Suppressor macrophage (primary cell): ENCODE measurements around the gene FRMD4A.

ENCODE experiments used
- DNase-seq, 4 experiments: peaks; one replicate each; pipeline ENCODE4 v3.0.0-alpha.2; 2020 to 2022

Gene FRMD4A

DNA sequence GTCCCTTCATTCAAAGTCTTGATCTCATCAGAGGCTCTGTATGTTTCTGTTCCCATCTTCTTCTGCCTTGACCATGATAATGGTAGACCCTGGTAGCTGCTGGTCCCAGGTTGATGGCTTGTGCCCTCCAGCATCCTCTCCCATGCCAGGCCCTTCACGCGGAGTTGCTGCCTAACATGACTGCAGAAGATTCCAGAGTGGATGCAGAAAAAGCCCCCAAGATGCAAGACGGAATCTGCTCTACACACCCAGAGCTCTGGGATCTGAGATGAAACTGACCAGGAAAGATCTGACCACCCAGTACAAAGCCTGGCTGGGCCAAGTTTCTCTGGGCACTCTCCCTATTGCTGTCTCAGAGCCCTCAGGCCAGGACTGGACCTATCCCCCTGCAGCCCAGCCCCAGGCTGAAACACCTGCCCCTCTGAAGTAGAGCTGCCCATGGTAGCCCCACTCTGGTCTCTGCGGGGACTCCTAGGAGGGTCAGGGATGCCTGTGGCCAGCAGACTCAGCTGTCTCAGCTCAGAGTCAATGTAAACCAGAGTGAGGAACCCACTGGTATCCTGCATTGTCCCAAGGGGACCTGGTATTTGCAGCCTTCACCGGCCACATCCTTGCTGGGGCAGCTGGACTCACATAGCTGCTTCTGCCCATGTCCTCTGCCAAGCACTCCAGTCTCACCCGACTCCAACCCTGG, 9.5 kb upstream of the FRMD4A start:
- no peak for DNase-seq

DNA sequence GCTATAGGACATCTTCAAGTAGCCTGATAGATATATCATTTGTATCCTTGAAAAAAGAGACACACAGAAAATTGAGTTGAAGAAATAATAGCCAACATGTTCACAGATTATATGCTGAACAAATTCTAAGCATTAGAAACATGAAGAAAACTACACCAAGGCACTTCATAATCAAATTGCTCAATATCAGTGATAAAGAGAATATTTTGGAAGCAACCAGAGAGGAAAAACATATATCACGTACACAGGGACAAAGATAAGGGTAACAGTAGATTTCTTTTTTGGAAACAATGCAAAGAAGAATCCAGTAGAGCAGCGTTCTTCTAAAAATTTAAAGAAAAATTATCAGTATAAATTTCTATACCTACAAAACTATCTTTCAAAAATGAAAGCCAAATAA, 6.0 kb upstream of the FRMD4A start:
- DNase-seq, result no peak

DNA sequence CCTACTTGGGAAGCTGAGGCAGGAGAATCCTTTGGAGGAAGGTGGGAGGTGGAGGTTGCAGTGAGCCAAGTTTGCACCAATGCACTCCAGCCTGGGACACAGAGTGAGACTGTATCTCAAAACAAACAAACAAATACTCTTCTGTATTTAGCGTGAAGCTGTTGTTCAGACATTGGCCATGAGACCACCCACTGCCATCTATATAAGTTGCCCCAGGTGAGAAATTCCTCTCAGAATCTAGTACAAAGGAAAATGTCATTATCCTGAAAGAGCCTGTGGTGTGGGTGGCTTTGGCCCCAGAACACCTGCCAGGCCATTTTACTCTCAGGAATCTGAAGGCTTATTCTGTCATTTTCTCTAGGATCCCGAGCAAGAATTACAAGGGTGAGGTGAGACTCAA, 4.0 kb upstream of the FRMD4A start:
- DNase-seq, result no peak

DNA sequence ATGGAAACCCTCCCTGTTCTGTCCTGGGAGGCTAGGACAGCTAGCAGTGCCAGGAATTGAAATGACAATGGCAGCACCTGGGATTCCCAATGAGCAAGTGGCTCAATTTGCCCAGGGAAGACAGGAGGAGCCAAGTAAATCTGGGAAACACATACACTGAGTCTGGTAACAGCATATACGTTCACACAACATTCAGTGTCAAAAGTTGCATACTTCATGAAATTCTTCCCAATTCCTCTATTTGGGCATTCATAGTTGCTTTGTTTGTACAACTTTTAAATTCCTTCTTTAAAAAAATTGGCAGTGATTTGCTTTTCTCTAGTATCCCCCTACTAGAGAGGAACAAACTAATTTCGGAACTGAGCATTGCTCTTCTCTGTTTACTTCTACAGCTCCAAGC, 2.9 kb upstream of the FRMD4A start:
- no peak for DNase-seq

DNA sequence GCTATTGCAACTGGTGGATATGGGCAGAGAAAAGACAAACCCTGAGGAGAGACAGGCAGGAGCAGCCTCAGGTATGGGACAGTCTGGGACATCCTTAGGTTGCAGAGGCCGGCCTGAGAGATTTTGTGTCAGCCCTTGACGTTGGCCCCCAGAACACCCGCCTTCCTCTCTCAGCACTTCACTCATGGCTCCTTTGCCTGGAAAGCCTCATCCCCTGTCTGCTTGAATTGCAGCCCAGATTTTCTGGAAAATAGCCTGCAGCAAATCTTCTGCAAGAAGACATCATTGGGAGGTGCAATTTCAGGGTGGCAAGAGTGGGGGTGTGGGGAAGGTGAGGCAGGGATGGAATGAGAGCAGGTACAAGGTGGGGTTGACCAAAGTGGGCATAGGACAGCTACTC, 2.2 kb upstream of the FRMD4A start:
- DNase-seq, result no peak

DNA sequence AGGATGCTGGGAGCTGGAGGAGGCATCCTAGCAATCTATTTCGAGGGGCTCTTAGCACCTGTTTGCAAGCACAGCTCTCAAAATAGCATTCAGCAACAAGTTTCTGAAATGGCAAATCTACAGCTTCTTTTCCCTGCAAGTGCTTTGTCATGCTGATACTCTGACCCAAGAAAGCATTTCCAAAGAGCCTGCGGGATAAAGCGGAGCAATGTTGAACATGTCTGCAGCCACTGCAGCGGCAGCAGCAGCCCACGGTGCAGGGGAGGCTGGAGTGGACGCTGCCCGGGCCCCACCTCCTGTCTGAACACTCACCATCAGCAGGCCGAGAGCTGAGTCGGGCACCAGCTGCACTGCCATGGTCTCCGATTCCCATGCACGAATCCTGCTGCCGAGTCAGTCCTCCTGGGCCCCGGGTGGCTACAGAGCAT, 964 bp downstream of the FRMD4A start:
- no peak for DNase-seq

DNA sequence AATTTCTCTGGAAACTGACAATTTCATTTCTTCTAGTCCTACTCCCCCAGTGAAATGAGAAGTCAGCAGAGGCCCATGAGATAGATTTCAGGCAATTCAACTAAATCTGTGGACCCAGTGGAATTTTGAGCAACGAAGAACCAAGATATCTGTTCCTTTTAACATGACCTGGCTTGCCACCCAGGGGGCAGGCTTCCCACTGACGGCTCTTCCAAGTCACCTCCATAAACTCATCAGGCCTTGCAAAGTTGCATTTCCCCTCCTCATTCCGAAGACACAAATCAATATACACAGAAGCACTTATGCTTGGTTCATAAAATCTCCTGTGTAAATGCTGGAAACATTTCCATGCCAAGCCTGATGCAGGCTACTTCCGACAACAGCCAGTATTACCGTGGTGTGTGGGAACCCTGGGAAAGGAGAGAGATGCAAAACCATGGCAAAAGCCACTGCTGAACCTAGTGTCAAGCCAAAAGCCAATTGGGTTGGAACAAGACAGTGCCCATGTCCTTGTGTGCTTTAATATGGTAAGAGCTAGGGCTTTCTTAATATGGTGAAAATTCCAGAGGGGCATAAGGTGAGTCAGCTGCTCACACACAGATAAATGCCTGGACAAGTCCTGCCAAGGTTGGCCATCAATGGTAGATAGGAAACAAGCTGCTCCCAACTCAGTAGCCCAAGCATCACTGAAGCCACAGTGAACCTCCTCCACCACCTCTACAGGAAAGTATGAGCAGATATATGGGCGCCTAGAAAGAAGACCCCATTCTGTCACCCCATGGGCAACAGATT, 1.6 kb downstream of the FRMD4A start:
- no peak for DNase-seq

DNA sequence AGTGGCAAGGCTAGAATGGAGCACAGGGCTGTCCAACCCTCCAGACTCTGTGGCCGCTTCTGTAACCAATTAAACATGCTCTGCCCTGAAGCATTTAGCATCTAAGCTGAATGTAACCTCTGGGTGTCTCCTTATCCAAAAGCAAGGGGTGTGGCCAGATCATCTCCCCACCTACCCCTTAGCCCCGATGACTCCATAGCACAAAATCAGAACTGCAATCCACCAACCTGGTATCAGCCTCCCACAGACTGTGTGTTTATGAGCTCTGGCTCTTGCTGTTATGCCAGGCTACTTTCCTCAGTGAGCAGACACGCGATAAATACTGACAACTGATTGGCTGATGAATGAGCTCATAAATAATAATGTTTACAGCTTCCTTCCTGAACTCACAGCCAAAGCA, 3.2 kb downstream of the FRMD4A start:
- DNase-seq, result no peak

DNA sequence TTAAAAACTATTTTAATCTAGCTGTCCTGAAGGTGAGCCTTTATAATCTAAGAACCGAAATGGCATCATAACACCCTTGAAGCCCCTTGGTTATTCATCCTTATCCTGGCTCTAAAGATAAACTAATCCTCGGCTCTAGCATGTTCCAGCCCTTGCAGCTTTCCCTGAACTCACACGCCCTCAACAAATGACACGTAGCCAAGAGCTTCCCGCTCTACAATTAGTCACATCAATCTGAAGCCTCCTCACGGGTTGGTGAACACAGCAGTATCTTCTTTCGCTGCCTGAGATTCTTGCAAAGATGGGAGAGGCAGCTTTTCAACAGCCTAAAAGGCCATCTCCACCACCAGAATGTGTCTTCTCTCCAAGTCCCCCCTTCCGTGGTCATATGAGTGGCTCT, 4.1 kb downstream of the FRMD4A start:
- no peak for DNase-seq

DNA sequence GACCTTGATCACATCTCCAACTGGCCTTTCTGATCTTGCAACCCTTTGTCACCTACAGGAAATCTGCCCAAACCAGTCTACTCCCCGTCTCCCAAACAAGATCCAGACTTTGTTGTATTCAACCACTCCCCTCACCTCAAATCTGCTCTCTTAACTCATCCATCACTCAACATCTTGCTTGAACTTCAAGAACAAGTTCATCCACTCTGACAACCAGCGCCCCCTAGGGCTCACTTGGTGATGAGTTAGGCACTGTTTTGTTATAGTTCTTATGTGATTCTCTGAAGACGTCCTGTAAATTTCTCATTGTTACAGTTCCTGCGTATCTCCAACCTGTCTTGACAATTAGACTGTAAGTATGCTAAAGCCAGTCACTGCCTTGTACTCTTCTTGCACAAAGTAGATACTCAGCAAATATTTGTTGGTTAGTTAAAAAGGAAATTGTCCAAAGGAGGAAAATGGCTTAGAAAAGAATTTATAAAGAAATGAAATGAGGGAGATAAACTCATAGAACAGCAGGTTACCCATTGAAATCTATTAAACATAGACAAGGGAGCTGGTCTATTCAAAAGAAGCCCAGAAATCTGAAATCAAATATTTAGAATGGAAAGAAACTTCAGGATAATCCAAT, 5.3 kb downstream of the FRMD4A start:
- DNase-seq, result peak; percentile 70 to 87 (median 78)

DNA sequence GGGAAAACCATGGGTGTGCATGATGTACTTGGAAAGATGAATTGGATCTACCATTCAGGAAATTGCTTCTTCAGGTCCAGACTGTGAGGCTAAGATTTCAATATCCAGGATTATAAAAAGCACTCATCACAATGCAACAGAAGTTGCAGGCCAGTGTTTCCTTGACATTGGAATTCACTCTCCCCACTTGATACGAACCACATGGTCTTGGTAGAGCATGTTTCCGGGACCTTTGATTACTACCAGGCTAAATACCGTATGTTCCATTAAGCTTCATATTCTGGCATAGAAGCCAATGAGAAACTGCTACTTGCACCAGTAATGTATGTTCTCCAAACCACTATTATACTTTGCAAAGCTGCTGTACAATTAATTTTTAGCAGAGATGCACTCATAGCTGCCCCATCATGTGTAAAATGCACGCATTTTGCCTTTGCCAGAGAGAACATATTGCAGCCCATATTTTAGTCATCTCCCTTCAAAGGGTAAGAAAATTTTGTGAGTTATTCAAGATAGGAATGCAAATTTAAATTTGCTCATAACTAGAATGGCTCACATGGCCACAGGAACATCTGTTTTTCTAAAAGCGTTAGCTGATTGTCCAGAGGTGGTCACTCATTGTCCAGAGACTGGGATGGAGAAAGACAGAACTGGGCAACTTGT, 8.1 kb downstream of the FRMD4A start:
- DNase-seq, result no peak

DNA sequence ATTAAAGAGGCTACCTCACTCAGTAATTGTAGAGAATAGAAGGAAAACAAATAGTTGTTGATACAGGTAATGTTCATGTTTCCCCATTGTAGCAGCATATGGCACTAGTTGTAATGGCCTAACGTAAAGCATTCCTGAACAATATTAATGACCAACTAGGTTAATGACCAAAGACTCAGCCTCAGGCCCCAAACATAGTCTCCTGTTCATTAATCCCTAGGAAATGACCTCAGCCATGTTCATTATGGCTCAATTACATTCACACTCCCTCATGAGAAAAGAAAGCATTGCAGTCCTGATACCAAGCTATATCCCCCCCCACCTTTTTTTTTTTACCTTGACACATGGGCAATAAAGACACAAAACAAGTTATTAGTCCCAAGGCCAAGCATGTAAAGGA, 12.7 kb downstream of the FRMD4A start:
- no peak for DNase-seq

DNA sequence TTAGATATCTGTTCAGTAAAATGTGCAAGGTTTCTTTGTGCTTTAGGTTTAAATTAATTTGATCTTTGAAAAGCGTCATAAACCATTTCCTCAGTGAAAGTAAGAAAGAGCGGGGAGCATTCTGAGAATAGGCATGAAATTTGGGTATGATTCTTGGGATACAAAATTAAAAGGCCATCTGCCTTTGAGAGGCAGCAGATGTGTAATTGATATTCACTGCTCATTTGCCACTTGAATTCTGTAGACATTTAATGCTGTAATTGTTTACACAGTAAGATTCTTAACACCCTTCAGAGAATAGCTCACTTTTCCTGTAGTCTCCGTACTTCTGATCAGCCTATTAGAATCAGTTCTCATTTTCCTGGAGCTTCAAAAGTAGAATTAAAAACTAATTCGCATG, 18.7 kb downstream of the FRMD4A start:
- no peak for DNase-seq

DNA sequence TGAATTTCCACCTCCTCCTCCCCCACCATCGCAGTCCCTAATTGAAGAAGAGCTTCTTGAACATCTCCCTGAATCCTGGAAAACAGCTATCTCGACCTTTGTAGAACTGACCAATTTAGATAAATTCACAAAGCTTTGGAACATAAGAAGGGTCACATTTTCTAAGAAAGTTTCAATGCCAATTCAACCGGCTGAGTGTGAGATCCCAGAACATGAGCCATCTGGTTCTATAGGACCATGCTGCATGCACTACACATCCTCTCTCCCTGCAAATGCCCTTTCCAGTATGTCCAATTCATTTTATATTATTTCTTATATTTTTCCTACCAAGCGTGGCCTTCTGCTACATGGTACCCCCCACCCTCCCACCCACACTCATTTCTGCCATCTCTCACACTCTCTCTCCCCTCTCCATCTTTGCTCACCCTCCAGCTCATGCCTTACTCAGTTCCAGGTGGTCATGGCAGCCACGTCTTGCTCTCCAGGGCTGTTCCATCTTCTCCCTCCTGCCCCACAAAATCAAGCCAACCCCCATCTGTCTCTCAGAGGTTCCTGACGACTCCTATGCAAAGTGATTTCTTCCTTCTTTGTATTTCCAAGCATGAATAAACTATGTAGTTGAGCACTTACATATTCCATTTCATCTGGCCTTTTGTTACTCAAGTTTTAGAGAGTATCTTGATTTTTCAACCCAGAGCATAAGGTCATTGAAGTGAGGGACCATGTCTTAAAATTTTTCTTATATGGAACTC, 19.3 kb downstream of the FRMD4A start:
- no peak for DNase-seq

DNA sequence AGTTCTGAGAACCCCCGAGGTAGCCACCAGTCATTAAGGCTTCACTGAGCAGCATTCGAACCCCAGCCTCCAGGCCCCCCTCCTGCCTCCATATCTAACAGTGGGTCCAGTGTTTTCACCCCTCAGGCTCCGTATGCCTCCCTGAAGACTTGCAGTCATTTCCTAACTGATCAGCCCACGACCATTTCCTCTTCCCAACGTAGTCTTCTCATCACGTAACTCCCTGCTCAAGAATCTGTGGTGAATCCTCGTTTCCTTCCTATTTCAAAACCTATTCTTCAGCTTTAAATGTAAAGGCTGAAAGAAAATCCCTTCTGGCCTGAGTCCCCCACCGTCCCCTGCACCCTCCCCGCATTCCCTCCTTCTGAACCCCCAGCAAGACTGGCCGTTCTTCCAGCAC, 21.1 kb downstream of the FRMD4A start:
- DNase-seq, result peak; percentile 21 to 61 (median 34)

DNA sequence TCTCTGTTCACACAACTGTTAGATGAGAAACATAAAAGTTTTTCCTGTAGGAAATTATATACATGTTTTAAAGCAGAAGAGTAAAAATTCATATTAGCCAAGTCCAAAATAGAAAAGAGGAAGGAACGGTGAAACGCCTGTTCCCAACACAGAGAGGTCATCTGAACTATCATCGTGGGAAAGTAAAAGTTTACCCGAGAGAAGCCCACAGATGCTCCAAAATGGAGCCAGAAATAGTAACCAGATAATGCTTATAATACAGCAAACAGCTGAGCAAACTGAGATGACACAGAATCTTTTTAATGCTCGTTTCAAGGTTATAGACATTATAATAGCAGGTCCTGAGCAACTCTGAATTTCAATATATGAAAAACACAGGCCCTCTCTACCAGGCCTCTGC, 24.5 kb downstream of the FRMD4A start:
- DNase-seq, result peak; percentile 5 to 57 (median 36)

DNA sequence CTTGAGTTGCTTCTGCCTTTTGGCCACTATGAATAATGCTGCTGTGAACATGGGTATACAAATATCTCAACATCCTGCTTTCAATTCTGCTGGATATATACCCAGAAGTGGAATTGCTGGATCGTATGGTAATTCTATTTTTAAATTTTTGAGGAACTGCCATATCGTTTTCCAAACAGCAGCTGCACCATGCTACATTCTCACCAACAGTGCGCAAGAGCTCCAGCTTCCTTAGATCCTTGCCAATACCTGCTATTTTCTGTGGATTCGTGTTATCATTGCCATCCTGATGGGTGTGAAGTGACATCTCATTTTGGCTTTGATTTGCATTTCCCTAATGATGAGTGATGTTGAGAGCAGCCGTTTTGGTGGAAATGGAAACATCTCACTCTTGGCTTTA, 26.7 kb downstream of the FRMD4A start:
- no peak for DNase-seq

DNA sequence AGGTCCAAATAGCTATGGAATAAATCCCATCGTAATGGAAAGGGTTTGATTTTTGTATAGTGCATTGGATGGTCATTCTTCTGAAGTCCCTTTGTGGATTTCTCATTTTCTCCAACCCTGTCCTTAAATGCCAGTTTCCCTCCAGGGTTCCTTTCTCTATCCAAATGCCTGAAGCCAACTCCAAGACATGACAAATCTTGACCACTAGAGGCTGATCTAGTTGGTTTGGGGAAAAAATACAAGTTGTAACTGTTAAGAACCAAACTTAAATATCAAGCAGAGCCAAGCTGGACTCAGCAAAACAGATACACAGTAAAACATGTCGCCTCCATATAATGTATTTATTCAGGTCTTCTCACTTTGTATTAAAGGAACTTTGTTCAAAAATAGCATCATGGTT, 28.7 kb downstream of the FRMD4A start:
- DNase-seq, result peak in 1 of 4 experiments; percentile 23

DNA sequence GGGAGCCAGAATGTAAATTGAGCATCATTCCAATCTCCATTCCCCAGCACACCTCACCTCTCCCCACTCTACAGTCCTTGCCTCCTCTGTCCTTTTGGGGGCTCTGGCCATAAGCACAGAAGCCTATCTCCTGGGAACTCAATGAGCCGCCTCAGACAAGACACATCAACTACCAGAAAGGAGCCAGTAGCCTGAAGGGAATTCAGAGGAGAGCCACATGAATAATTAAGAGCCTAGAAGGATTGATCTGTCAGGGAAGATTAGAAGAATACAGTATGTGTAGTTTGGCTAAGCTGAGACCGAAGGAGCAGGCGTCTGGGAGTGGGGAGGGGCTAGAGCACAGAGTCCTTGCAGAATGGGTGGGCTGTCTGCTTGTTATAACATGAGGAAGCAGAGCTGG, 31.2 kb downstream of the FRMD4A start:
- DNase-seq, result no peak

DNA sequence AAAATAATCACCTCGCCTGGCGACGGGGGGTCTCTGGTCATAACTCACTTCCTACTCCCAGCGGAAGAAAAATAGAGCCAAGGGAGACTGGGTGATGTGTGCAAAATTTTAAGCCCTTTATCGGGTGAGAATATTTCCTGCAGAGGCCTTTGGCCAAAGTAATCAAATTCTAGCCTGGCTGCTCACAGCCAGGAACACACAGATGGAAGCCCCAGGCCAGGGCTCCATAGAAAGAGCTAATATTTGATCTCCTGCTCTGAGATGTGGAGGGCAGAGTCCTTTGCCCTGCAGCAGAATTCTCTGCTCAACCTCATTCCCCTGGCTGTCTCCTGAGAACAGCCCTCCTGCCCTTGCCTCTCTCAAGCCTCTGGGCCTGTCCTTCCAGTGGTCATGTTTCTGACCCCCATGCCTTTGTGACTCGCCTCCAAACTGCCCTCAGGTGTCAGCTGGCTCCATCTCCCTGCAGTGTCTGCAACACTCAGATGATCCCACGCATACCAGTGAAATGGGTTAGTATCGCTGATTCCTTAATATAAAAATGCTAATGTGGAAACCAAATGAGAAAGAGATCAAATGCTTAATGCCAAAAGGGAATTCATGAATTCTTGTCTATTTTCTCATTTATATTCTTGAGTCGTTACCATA, 34.5 kb downstream of the FRMD4A start:
- DNase-seq, result no peak

DNA sequence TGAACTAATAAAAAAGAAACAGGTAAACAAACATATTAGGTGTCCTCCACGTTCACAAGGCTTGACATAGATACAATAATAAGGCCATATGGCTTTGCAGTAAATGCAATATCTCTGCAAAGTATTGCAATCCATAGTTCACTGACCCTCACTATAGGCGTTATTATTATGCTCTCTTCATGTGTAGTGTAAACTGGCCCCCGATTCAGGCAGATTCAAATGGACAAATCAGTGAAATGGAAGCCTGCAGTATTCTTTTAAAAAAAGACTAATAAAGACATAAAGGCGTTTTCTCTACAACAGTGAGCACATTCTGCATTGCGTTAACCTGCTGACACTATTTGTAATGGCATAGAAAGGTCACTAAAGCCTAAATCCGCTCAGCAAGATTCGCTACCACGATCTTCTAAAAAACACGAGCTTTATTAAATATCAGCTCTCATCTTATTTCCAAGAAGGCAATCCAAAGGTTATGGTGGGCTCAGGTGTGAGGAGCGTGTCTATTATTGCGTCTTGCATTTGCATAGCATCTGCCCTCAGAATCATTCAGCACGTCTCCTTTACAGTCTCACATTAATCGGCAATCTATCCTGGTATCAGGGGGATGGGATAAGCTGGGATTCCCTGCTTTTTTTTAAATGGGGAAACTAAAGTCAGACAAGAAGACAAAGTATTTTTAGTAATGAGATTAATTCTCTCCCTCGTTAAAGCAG, 36.2 kb downstream of the FRMD4A start:
- DNase-seq, result no peak
